GM12875 (cell line): ENCODE data around the gene ACOT11.

Experiments
- H3K4me3 ChIP-seq: one replicate; pipeline ENCODE4 v1.5.1; 2011; ENCODE audit warnings: low read depth, low read length, control low read depth
- CTCF ChIP-seq: IDR thresholded peaks from 2 replicates; pipeline ENCODE4 v1.5.1; 2011; ENCODE audit warnings: low read depth, mild to moderate bottlenecking, control low read depth, inconsistent platforms, low read length, moderate library complexity, borderline replicate concordance; ENCODE audit not compliant: insufficient read depth

Gene ACOT11

GRCh38 chr1:54546651-54547401 is 1.2 kb upstream of the ACOT11 start:
- H3K4me3 ChIP-seq = no peak overlapping the region
- TF ChIP-seq CTCF = no peak

- H3K4me3 ChIP-seq = no peak overlapping the region
- no peak for TF ChIP-seq CTCF
These were observed 489 bp downstream of the ACOT11 start for GRCh38 chr1:54548389-54549044.

- no peak overlapping the region for H3K4me3 ChIP-seq
- no peak for TF ChIP-seq CTCF
These were observed 1.3 kb downstream of the ACOT11 start for GRCh38 chr1:54549181-54549924.

- TF ChIP-seq CTCF = no peak
- H3K4me3 ChIP-seq = no peak overlapping the region
These were observed 3.9 kb downstream of the ACOT11 start for GRCh38 chr1:54551891-54552290.

GRCh38 chr1:54553602-54554313 is 5.7 kb downstream of the ACOT11 start:
- no peak overlapping the region for H3K4me3 ChIP-seq
- TF ChIP-seq CTCF = no peak

- H3K4me3 ChIP-seq = no peak overlapping the region
- TF ChIP-seq CTCF = no peak
These were observed 8.1 kb downstream of the ACOT11 start for GRCh38 chr1:54556110-54556509.
